Esophagus (tissue), 2 donors: ENCODE results near the gene CTSZ. TPM values are rescaled to one million over a fixed set of nuclear protein-coding genes. Genes with fewer than 3 reads are reported as not detected.
"Not testable (repeated sequence)": the region's sequence is repeated elsewhere in the genome, so short reads cannot be mapped to it uniquely, and the experiment has no call there.

Experiments used
- H3K27ac ChIP-seq, 2 donors: one replicate each; pipeline ENCODE4 v1.5.1; 2013; ENCODE audit warnings: low read depth in 2 of 2, mild to moderate bottlenecking in 2 of 2, inconsistent platforms in 1 of 2, low read length in 1 of 2, moderate library complexity in 1 of 2
- H3K27me3 ChIP-seq, 2 donors: one replicate each; pipeline ENCODE4 v1.6.1; 2013; ENCODE audit warnings: low read length in 2 of 2, control low read depth in 1 of 2, mild to moderate bottlenecking in 1 of 2; ENCODE audit not compliant: insufficient read depth in 2 of 2, control insufficient read depth in 1 of 2
- H3K36me3 ChIP-seq, 2 donors: one replicate each; pipeline ENCODE4 v1.6.1; 2013; ENCODE audit warnings: low read length in 1 of 2; ENCODE audit not compliant: control insufficient read depth in 2 of 2, insufficient read depth in 2 of 2
- H3K4me1 ChIP-seq, 2 donors: one replicate each; pipeline ENCODE4 v1.6.1; 2013; ENCODE audit warnings: low read length in 1 of 2; ENCODE audit not compliant: control insufficient read depth in 2 of 2, insufficient read depth in 2 of 2
- H3K4me3 ChIP-seq, 2 donors: one replicate each; pipeline ENCODE4 v1.5.1; 2013; ENCODE audit warnings: low read length in 2 of 2, mild to moderate bottlenecking in 2 of 2, low read depth in 1 of 2, moderate library complexity in 1 of 2
- H3K9me3 ChIP-seq, 2 donors: one replicate each; pipeline ENCODE4 v1.6.1; 2013; ENCODE audit warnings: mild to moderate bottlenecking in 2 of 2, low read depth in 1 of 2, low read length in 1 of 2, moderate library complexity in 1 of 2; ENCODE audit not compliant: control insufficient read depth in 2 of 2, insufficient read depth in 1 of 2
- whole genome bisulfite sequencing, 2 donors: extraction: QIAGEN DNeasy Blood & Tissue Kit; methylation state at CpG; one replicate each; pipeline ENCODE4 v1.1.7; 2013; 5-methylcytosine and 5-hydroxymethylcytosine counted together
- polyA plus RNA-seq, 2 donors: library from polyadenylated mRNA; stranded (reverse); fragments of 200-250 nt; gene quantifications; one replicate each; pipeline ENCODE4 v1.2.3, GENCODE V29; 2013
- donor health status: healthy with polysubstance abuse.
- donor health status: Bipolar disorder and iron deficiency.

Gene CTSZ
- polyA plus RNA-seq, 2 donors: 17.0 to 41.9 TPM

DNA sequence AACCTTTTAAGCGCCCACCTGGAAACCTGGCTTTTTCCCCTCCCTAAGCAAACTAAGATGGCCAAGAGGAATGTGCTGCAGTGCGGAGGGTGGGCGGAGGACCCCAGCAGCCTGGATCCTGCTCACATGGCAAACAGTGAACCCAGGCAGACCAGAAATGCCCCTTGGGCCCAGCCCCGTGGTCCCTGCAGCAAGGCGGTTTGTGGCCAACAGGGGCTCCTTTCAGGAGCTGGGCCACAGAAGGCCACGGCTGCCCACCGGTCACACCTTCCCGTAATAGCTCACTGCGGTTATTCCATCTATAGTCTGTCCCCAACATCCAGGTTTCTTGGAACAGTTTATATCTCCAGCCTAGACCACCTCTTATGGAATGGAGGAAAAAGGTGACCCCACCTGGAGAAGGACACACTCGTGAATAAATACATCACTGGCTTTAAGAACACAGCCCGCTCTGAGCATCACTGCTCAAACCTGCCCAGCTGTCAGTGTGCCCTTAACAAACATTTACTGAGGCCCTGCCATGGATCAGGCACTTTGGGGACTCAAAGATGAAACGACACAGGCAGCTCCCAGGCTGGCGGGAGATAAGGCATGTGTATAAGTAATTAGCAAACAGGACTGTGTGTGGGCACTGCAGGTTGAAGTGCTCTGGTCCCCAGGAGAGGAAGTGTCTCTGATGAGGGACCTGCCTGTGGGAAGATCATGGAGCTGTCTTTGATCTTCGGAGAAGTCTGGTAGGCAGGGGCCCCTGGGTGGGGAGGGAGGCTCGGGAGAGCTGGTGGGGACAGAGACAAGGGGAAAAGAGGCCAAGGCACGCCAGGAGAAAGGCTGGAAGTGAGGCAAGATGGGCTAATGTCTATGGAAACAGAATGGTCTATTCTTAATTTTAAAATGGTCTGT lies 9.0 kb upstream of the CTSZ start:
- H3K4me3 ChIP-seq: no peak overlapping the region
- 80 to 85% methylated on average over 15 to 16 of the region's 16 CpGs for WGBS, 2 donors
- no peaks in the 10 kb centered on the region for H3K27me3 ChIP-seq
- H3K36me3 ChIP-seq: no peaks in the 10 kb centered on the region
- H3K4me1 ChIP-seq: peaks cover 0 to 6% of the 10 kb centered on the region in 2 donors
- no peak overlapping the region for H3K27ac ChIP-seq
- H3K9me3 ChIP-seq: no peaks in the 10 kb centered on the region

DNA sequence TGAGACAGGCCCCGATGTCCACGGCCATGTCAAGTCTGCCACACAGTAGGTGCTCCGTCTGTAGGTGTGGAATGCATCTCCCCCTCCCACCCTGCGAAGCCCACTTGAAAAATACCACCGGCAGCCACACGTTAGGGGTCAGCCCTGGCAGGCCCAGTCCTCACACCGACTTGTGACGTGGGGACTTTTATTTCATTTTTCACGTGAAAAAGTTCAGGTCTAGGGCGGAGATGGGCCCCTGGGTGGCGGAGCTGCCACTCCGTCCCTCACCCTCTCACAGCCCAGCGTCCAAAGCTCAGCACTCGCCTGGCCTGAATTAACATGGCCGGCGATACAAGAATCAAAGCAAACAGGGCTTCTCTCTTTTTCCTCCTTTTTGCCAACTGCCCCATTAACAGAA lies 8.4 kb upstream of the CTSZ start:
- Histone ChIP-seq H3K4me1 (peaks cover 0 to 8% of the 10 kb centered on the region in 2 donors), H3K36me3 (no peaks in the 10 kb centered on the region), H3K9me3 (no peaks in the 10 kb centered on the region), H3K27ac (no peak overlapping the region), H3K27me3 (no peaks in the 10 kb centered on the region), H3K4me3 (no peak overlapping the region)
- 89 to 90% methylated on average over 16 of the region's 16 CpGs for WGBS, 2 donors

DNA sequence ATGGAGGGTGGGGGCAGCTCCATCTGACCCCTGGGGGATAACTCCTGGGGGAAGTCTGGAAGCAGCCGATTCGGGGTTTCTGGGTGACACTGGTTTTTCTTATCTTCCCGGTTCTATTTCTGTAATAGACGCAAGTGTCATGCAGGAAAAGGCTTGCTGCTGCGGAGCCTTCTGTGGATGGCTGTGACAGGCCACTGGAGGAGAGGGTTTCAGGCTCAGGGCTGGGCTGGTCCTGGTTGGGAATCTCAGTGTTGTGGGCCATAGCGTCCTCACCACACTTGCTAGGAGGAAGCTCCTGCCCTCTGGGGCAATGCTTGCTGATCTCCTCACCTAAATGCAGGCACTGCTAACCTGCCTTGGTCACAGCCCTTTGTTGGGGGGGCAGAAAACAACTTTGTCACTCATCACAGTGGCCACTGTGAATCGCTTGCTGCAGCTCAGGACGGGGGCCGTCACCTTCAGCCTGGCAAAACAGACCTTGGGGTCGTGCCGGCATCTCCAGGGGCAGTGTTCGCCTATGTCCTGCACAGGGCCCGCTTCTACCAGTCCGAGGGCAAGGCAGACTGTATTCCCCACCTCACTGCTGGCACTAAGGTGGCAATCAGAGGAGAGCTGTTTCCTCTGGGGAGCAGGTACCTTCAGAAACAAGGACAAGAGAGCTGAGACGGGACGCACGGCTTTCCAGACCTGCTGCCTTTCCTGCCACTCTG lies 7.8 kb upstream of the CTSZ start:
- 89 to 93% methylated on average over 17 of the region's 17 CpGs for WGBS, 2 donors
- Histone ChIP-seq H3K4me1 (peaks cover 0 to 8% of the 10 kb centered on the region in 2 donors), H3K9me3 (no peaks in the 10 kb centered on the region), H3K27me3 (no peaks in the 10 kb centered on the region), H3K4me3 (no peak overlapping the region), H3K27ac (no peak overlapping the region), H3K36me3 (no peaks in the 10 kb centered on the region)

DNA sequence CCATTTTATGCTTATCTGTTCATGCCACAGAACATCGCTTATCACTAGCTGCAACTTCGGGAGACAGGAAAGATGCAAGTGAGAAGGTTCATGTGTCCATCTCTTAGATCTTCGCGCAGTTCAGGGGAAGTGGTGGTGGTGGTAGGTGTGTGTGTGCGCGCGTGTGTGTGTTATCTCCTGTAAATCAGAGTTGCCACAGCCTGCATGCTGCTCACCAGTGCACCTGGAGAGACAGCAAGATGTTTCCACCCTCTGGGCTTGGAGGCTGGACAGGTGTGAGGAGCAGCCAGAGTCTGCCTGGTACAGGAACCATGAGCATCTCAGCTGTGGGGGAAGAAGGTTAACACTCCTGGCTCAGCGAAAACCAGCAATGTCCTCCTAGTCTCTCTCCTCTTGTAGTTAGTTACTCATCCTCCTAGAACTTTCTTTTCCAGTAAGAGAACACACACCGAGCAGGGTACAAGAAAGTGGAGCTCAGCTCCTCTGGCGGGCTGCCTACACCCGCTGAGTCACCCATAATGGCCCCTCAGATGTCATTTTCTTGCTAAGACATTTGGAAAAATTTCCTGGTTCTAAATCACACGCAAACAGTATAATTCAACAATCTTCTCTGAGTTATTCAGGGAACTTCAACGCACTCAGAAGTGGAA lies 7.0 kb upstream of the CTSZ start:
- Histone ChIP-seq H3K9me3 (no peaks in the 10 kb centered on the region), H3K27me3 (no peaks in the 10 kb centered on the region), H3K36me3 (no peaks in the 10 kb centered on the region), H3K4me1 (peaks cover 0 to 8% of the 10 kb centered on the region in 2 donors), H3K4me3 (no peak overlapping the region), H3K27ac (no peak overlapping the region)
- 69% methylated on average over 13 of the region's 13 CpGs for WGBS, 2 donors

DNA sequence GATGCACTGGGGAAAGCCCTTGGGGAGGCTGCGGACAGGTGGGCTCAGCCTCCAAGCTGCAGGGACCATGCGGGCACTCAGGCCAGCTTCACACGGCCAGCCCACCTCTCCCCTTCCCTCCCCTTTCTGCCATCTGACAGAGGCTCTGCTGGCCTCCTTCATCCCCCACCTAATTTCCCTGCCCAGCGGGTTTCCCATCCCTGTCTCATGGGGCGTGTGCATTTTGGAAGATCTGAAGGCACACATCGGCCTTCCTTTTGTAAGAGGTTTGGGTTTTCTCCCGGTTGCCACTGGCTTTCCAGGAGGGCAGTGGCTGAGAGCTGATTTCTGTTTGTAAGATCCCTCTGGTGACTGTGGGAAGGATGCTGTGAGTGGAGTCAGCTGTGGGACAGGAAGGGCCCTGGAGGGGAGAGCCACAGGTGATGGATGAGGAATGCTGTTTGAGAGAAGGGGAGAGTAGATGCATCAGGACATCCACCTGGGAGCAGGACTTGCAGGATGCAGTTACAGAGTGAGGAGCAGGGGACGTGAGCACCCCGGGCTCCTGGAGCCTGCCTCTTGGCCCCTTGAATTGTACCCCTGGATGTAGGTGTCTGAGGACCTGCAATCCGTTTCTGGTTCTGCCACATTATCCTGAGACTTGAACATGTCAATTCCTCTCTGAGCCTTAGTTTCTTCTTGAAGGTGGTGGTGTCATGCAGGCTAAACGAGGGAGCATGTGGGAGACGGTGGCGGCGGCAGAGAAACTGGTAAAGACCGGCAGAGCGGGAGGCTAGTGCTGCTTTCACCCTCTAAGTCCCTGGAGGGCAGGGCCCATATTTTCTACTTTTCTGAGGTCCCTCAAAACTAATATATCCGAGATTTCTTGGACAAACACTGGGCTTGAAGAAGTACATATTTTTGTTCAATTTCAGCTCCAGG lies 6.2 kb upstream of the CTSZ start:
- Histone ChIP-seq H3K4me1 (peaks cover 0 to 8% of the 10 kb centered on the region in 2 donors), H3K9me3 (no peaks in the 10 kb centered on the region), H3K4me3 (no peak overlapping the region), H3K27ac (no peak overlapping the region), H3K27me3 (no peaks in the 10 kb centered on the region), H3K36me3 (no peaks in the 10 kb centered on the region)
- 86% methylated on average over 17 of the region's 17 CpGs for WGBS, 2 donors

DNA sequence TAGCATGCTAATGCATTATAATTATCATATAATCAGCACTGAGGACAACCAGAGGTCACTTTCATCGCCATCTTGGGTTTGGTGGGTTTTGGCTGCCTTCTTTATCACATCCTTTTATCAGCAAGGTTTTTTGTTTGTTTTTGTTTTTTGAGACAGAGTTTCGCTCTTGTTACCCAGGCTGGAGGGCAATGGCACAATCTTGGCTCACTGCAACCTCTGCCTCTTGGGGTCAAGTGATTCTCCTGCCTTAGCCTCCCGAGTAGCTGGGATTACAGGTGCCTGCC lies 4.8 kb upstream of the CTSZ start:
- H3K4me3 ChIP-seq, H3K27me3 ChIP-seq, H3K36me3 ChIP-seq, H3K27ac ChIP-seq, H3K9me3 ChIP-seq, H3K4me1 ChIP-seq: not testable (repeated sequence)
- 89 to 91% methylated on average over 3 of the region's 3 CpGs for WGBS, 2 donors

DNA sequence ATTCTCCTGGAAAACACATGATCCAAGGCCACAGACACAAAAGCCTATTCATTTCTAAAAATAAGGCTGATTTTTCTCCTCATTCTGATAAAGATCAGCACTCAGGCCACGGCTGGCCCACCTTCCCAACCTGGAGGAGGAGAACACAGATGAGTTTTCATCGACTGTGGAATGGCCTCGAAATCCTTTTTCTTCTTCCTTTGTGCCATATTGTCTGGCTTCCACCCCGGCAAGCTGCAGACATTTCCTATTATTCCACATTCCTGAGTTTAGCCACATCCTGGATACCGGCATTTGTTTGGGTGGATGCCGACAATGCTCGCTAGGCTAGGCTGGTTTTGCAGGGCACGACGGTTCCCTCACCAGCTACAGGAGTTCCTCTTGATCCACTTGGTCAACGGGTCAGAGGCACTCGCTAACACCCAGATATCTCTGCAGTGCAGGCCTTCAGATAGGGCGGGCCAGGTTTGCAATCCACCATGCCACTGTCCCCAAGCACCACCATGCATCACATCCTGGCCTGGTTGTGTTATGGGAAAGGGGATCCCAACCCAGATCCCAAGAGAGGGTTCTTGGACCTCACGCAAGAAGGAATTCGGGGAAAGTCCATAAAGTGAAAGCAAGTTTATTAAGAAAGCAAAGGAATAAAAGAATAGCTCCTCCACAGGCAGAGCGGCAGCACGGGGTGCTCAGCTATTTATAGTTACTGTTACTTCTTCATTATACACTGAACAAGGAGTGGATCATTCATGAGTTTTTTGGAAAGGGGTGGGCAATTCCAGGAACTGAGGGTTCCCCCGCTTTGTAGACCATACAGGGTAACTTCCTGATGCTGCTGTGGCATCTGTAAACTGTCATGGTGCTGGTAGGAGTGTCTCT lies 4.2 kb upstream of the CTSZ start:
- WGBS, 2 donors: 52 to 60% methylated on average over 17 of the region's 17 CpGs
- H3K9me3 ChIP-seq: no peaks in the 10 kb centered on the region
- H3K27me3 ChIP-seq: no peaks in the 10 kb centered on the region
- H3K4me3 ChIP-seq: no peak overlapping the region
- H3K36me3 ChIP-seq: no peaks in the 10 kb centered on the region
- H3K4me1 ChIP-seq: peaks cover 0 to 13% of the 10 kb centered on the region in 2 donors
- H3K27ac ChIP-seq: peak overlapping the region; percentile 3 to 42

DNA sequence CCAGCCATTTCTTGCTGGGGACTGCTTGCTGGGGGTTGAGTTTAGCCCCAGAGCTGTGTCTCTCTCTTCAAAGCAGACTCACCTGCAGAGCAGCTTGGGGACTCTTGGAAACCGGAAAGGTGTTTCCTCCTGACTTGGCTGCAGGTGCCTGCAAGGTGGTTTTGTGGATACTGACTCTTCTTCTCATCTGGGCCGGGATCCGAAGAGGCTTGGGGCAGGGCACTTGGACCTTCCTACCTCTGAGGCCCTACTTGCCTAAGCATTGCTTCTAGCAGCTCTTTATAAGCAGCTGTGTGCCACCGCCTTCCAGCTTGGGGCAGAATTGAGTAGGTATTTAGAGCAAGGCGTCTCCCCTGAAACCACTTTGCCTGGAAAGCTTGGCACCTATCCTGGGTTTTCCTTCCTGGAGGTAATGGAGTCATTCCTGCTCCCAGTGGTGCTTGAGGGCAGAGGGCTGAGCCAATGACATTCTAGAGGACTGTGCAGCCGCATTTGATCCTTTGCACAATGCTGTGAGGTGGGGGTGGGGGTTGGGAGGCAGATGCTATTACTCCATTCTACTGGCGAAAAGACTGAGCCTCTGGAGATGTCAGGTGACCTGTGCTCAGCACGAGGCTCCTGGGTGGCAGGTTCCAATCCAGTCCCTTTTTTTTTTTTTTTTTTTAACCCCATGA lies 3.4 kb upstream of the CTSZ start:
- 46% methylated on average over 8 of the region's 8 CpGs for WGBS, 2 donors
- H3K4me3 ChIP-seq: no peak overlapping the region
- H3K36me3 ChIP-seq: no peaks in the 10 kb centered on the region
- no peaks in the 10 kb centered on the region for H3K27me3 ChIP-seq
- peak overlapping the region; percentile 2 to 42 for H3K27ac ChIP-seq
- H3K9me3 ChIP-seq: no peaks in the 10 kb centered on the region
- peaks cover under 1 to 20% of the 10 kb centered on the region in 2 donors for H3K4me1 ChIP-seq
